Measurements from ENCODE around the gene PPAN.

Gene PPAN

GRCh38 chr19:10070730-10071446 is 35.3 kb upstream of the PPAN start:
- TF ChIP-seq FOXP2 (optimal IDR thresholded peaks at IDR 0.05; ENCODE audit: borderline replicate concordance, extremely low read depth, extremely low read length, insufficient read depth): no peak
- no peak for TF ChIP-seq POLR2AphosphoS5 (IDR thresholded peaks at IDR 0.05; ENCODE audit: low read depth, low read length)
- TF ChIP-seq REST (IDR thresholded peaks at IDR 0.05; ENCODE audit: insufficient read depth in 1 of 2, low read depth in 2 of 2, low read length in 2 of 2): no peak
- no peak for TF ChIP-seq SIN3A (IDR thresholded peaks at IDR 0.05; ENCODE audit: borderline replicate concordance, insufficient read depth, low read length)
- no peak for TF ChIP-seq TAF1 (IDR thresholded peaks at IDR 0.05; ENCODE audit: borderline replicate concordance, insufficient read depth, low read length)

DNA sequence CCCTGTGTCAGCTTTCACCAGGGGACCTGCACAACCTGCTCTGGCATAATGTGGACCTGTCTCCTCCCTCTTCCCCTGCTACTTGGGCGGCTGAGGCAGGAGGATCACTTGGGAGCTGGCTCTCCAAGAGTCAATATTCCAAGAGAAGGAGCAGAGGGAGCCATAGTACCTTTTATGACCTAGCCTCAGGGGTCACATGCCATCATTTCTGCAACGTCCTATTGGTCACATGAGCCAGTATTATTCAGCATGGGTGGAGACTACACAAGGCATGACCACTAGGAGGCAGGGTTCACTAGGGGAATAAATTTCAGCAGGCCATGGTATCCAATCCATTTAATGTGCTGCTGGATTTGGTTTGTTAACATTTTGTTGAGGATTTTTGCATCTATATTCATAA is 32.0 kb upstream of the PPAN start:
- TF ChIP-seq FOXP2 (optimal IDR thresholded peaks at IDR 0.05; ENCODE audit: borderline replicate concordance, extremely low read depth, extremely low read length, insufficient read depth): no peak
- TF ChIP-seq TAF1 (IDR thresholded peaks at IDR 0.05; ENCODE audit: borderline replicate concordance, insufficient read depth, low read length): no peak
- TF ChIP-seq REST (IDR thresholded peaks at IDR 0.05; ENCODE audit: insufficient read depth in 1 of 2, low read depth in 2 of 2, low read length in 2 of 2): no peak
- no peak for TF ChIP-seq POLR2AphosphoS5 (IDR thresholded peaks at IDR 0.05; ENCODE audit: low read depth, low read length)
- no peak for TF ChIP-seq SIN3A (IDR thresholded peaks at IDR 0.05; ENCODE audit: borderline replicate concordance, insufficient read depth, low read length)

- TF ChIP-seq REST (IDR thresholded peaks at IDR 0.05; ENCODE audit: insufficient read depth in 1 of 2, low read depth in 2 of 2, low read length in 2 of 2) (no peak), POLR2AphosphoS5 (IDR thresholded peaks at IDR 0.05; ENCODE audit: low read depth, low read length) (no peak), FOXP2 (optimal IDR thresholded peaks at IDR 0.05; ENCODE audit: borderline replicate concordance, extremely low read depth, extremely low read length, insufficient read depth) (no peak)
Observed at GRCh38 chr19:10076535-10076934, 29.6 kb upstream of the PPAN start.

DNA sequence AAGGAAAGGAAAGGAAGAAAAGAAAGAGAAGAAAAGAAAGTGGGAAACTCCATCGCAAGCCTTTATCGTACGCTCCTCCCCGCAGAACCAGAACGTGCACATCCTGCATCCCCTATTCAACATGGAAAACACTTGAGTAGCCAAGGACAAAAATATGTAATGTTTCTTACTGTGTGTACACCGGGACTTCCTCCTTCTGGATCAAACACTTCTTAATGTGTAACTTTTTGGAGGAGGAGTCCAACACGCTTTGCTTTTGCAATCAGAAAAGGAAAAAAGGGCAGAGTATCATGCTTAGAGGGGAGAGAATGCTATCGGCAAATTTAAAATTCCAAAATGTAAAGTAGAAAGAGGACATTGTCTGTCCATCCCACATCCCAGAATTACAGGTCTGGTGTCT is 27.8 kb upstream of the PPAN start:
- no peak for TF ChIP-seq TAF1 (IDR thresholded peaks at IDR 0.05; ENCODE audit: borderline replicate concordance, insufficient read depth, low read length)
- no peak for TF ChIP-seq POLR2AphosphoS5 (IDR thresholded peaks at IDR 0.05; ENCODE audit: low read depth, low read length)
- TF ChIP-seq REST (IDR thresholded peaks at IDR 0.05; ENCODE audit: insufficient read depth in 1 of 2, low read depth in 2 of 2, low read length in 2 of 2): no peak
- no peak for TF ChIP-seq FOXP2 (optimal IDR thresholded peaks at IDR 0.05; ENCODE audit: borderline replicate concordance, extremely low read depth, extremely low read length, insufficient read depth)
- TF ChIP-seq SIN3A (IDR thresholded peaks at IDR 0.05; ENCODE audit: borderline replicate concordance, insufficient read depth, low read length): no peak
